ENCODE results near the gene OR52H1. TPM values are rescaled to one million over a fixed set of nuclear protein-coding genes. Genes with fewer than 3 reads are reported as not detected.

The OR52H1 gene
- total RNA-seq, 2 donors from 2014 or later = not detected

Other genes starting within 250 kb of the OR52H1 start
- gene OR51B4, start 246.6 kb downstream of the OR52H1 start, total RNA-seq = not detected
- gene OR51B2, start 224.2 kb downstream of the OR52H1 start, total RNA-seq = not detected
- not detected for gene OR51B5, start 205.0 kb downstream of the OR52H1 start, total RNA-seq
- gene OR51B6, start 197.0 kb downstream of the OR52H1 start, total RNA-seq = not detected
- gene OR51M1, start 164.7 kb downstream of the OR52H1 start, total RNA-seq = not detected
- gene OR51Q1, start 126.4 kb downstream of the OR52H1 start, total RNA-seq = not detected
- gene OR51I1, start 107.0 kb downstream of the OR52H1 start, total RNA-seq = not detected
- gene OR51I2, start 99.2 kb downstream of the OR52H1 start, total RNA-seq = not detected
- gene OR52D1, start 59.9 kb downstream of the OR52H1 start, total RNA-seq = not detected
- gene UBQLN3, start 38.6 kb downstream of the OR52H1 start, total RNA-seq = under 1 TPM; 0.13 to 0.15 TPM
- under 1 TPM; 0.12 to 0.16 TPM for gene UBQLNL, start 31.8 kb downstream of the OR52H1 start, total RNA-seq
- not detected for gene OR52B6, start 32.3 kb upstream of the OR52H1 start, total RNA-seq
- gene TRIM6, start 48.1 kb upstream of the OR52H1 start, total RNA-seq = 1 to 10 TPM; 1.1 to 1.2 TPM
- 1 to 10 TPM; 2.3 to 3.4 TPM for gene TRIM34, start 76.5 kb upstream of the OR52H1 start, total RNA-seq
- gene TRIM5, start 136.5 kb upstream of the OR52H1 start, total RNA-seq = 10 to 100 TPM; 14.2 to 14.8 TPM
- gene TRIM22, start 141.2 kb upstream of the OR52H1 start, total RNA-seq = 10 to 100 TPM; 29.6 to 33.7 TPM
- not detected for gene OR56B1, start 187.9 kb upstream of the OR52H1 start, total RNA-seq
- gene OR52N4, start 205.7 kb upstream of the OR52H1 start, total RNA-seq = not detected
- not detected for gene OR52N5, start 234.8 kb upstream of the OR52H1 start, total RNA-seq
- gene OR52N1, start 242.7 kb upstream of the OR52H1 start, total RNA-seq = not detected

Measured in left cardiac atrium (tissue), 2 donors.